Parietal lobe (tissue), 2 donors: ENCODE measurements around the gene GSTO2. TPM values are rescaled to one million over a fixed set of nuclear protein-coding genes. Genes with fewer than 3 reads are reported as not detected.

Experiments used
- small RNA-seq: library from RNA; depleted of rRNA; stranded (forward); fragments of <200 nt; gene quantifications from one replicate; pipeline ENCODE3, GENCODE V24; 2014; ENCODE audit warnings: low replicate concordance
- total RNA-seq: library from RNA; depleted of rRNA; stranded (reverse); fragments of >200 nt; gene quantifications from one replicate; pipeline ENCODE4 v1.2.3, GENCODE V29; 2014

GSTO2 gene
- 4.4 TPM for total RNA-seq

DNA sequence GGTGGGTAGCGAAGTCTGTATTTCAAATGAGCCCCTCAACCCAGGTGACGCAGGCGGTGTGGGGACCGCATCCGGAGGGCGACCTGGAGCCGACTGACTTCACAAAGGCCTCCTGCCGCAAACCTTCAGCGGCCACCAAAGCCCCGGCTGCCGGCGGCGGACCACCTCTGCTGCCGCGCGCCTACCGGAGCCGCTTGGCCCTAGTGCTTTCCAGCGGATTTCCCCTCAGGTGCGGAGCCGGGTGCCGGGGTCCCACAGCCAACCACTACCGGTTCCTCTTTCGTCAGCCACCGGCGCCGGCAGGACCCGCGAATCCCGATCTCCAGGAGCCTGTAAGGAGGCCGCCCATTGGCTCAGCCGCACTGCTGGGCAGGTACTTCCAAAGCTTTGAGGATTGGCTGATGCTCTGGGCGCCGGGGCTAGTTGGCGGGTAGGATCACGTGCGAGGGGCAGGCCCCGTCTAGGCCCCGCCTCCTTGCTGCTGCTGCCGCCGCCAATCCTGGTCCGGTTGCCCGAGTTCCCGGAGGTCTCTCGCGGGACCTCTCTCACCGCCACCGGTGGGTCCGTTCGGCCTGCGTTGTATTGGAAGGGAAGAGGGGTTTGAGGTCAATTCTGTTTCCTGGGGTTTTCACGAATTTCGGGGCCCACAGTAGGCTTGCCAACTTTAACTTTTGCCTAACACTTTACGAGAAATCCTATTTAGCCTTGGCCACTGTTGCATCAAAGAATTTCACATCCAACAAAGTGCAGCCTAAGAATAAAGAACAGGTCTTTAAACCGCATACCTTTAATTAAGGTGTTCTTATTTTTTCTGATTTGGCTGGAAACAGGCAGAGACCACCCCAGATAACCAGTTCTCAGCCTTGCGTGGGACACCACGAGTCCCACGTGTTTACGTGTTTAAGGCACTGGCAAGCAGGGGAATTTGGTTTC, at the start of gene GSTO2:
Gene GSTO2, plus strand, starts transcription at position 472 of the 933 bp plus-strand sequence. CDS start 5,732 bp downstream, outside the sequence.

GRCh38 chr10:104231784-104232612, 37.0 kb upstream of the GSTO2 start, which contains the start of gene CFAP43:
Gene CFAP43, minus strand, starts transcription at chr10:104232364. Its CDS starts 118 bp downstream, at chr10:104232246.

DNA sequence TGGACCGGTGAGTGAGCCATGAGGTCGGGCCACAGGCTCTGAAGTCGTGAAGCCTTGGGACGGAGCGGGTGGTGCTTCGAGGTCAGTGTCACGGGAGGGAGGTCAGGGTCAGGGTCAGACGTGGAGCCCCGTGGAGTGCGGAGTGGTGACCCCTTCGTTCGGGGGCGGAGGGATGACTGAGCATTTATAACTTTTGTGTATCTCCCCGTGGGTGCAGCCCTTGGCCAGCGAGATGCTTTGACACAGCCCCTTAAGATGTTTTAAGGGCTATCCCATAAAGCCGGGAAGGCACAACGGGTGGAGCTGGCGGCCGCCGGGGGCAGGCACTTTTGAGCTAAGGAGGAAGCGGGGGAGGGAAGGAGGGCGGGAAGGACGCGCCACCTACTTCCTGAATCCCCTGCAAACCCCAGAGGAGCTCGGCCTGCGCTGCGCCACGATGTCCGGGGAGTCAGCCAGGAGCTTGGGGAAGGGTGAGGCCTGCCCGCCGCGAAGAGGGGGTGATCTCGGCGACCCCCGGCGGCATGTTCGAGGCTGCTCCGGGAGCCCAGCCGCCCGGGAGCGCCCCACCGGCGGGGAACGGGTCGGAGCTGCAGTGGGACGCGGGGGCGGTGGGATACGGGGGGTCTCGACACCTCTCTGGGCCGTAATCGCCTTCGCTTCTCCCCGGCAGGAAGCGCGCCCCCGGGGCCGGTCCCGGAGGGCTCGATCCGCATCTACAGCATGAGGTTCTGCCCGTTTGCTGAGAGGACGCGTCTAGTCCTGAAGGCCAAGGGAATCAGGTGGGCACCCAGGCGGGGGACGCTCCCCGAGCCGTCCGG, 14.3 kb upstream of the GSTO2 start, which contains the start of gene GSTO1:
Gene GSTO1, plus strand, starts transcription at position 400 of the 818 bp plus-strand sequence. Its CDS starts 37 bp downstream, at position 437.

GRCh38 chr10:104337985-104338735, 69.2 kb downstream of the GSTO2 start, which contains the start of gene ITPRIP:
Gene ITPRIP, minus strand, starts transcription at chr10:104338465. Its CDS starts 22,414 bp downstream, at chr10:104316051.

GRCh38 chr10:104353325-104354048, 84.5 kb downstream of the GSTO2 start, which contains the start of gene CFAP58:
Gene CFAP58, plus strand, starts transcription at chr10:104353833. Its CDS starts 65 bp downstream, at chr10:104353898.

Small RNA genes within 50 kb of the gene (small RNA-seq; reads per million reads assigned to genes)
- gene MIR4482 = not detected

Other genes with a start within 250 kb of the GSTO2 start
- gene COL17A1, start 183.3 kb upstream of the GSTO2 start, total RNA-seq = not detected
- 11.9 TPM for gene SFR1, start 147.0 kb upstream of the GSTO2 start, total RNA-seq
- gene CFAP43, start 36.8 kb upstream of the GSTO2 start, total RNA-seq = 10.3 TPM
- 20.3 TPM for gene GSTO1, start 14.3 kb upstream of the GSTO2 start, total RNA-seq
- gene ITPRIP, start 69.3 kb downstream of the GSTO2 start, total RNA-seq = 3.8 TPM
- gene CFAP58, start 84.6 kb downstream of the GSTO2 start, total RNA-seq = 0.94 TPM